ENCODE measurements around the gene ADRA2C.
"Not testable (repeated sequence)": the region's sequence is repeated elsewhere in the genome, so short reads cannot be mapped to it uniquely, and the experiment has no call there.

Gene ADRA2C

GRCh38 chr4:3811621-3812020 lies 45.4 kb downstream of the ADRA2C start:
- H3K9ac ChIP-seq = no peak overlapping the region
- peaks cover 0 to 4% (median 0%) of the 10 kb centered on the region in 11 experiments; a peak in 3 of 22 replicates for H3K27me3 ChIP-seq
- H4K20me1 ChIP-seq = peaks cover 0 to 24% (median 0%) of the 10 kb centered on the region in 11 experiments; a peak in 3 of 22 replicates
- H3K9me3 ChIP-seq (replicated peaks in 1 of 11) = no peaks in the 10 kb centered on the region
- no peak for TF ChIP-seq Cebpa-rat (IDR thresholded peaks at IDR 0.05)
- H3K4me1 ChIP-seq = no peaks in the 10 kb centered on the region
- no peak overlapping the region for H3K4me2 ChIP-seq
- H3K27ac ChIP-seq = no peak overlapping the region
- H3K36me3 ChIP-seq = no peaks in the 10 kb centered on the region
- H3K4me3 ChIP-seq = no peak overlapping the region

- Histone ChIP-seq H4K20me1 (peaks cover 0 to 24% (median 0%) of the 10 kb centered on the region in 11 experiments; a peak in 3 of 22 replicates), H3K4me1 (no peaks in the 10 kb centered on the region), H3K9me3 (replicated peaks in 1 of 11) (peaks cover 0 to 5% (median 0%) of the 10 kb centered on the region in 11 experiments; a peak in 1 of 22 replicates), H3K9ac (no peak overlapping the region), H3K4me2 (no peak overlapping the region), H3K4me3 (no peak overlapping the region), H3K36me3 (no peaks in the 10 kb centered on the region), H3K27ac (no peak overlapping the region), H3K27me3 (peaks cover 0 to 4% (median 0%) of the 10 kb centered on the region in 11 experiments; a peak in 3 of 22 replicates)
- no peak for TF ChIP-seq Cebpa-rat (IDR thresholded peaks at IDR 0.05)
Measured at GRCh38 chr4:3812211-3812934, 46.2 kb downstream of the ADRA2C start.

- no peak for TF ChIP-seq Cebpa-rat (IDR thresholded peaks at IDR 0.05)
- H3K4me3 ChIP-seq = no peak overlapping the region
- peaks cover 0 to 24% (median 0%) of the 10 kb centered on the region in 11 experiments; a peak in 3 of 22 replicates for H4K20me1 ChIP-seq
- H3K9me3 ChIP-seq (replicated peaks in 1 of 11) = peaks cover 0 to 9% (median 0%) of the 10 kb centered on the region in 11 experiments; a peak in 1 of 22 replicates
- H3K27ac ChIP-seq = no peak overlapping the region
- H3K36me3 ChIP-seq = no peaks in the 10 kb centered on the region
- no peak overlapping the region for H3K9ac ChIP-seq
- H3K27me3 ChIP-seq = no peaks in the 10 kb centered on the region
- no peaks in the 10 kb centered on the region for H3K4me1 ChIP-seq
- no peak overlapping the region for H3K4me2 ChIP-seq
Measured at GRCh38 chr4:3813151-3814052, 47.2 kb downstream of the ADRA2C start.

GRCh38 chr4:3814053-3814570 lies 47.9 kb downstream of the ADRA2C start:
- H3K9me3 ChIP-seq (replicated peaks in 1 of 11) = peaks cover 0 to 9% (median 0%) of the 10 kb centered on the region in 11 experiments; a peak in 1 of 22 replicates

GRCh38 chr4:3814838-3815237 lies 48.7 kb downstream of the ADRA2C start:
- H4K20me1 ChIP-seq = peaks cover 0 to 13% (median 0%) of the 10 kb centered on the region in 11 experiments; a peak in 3 of 22 replicates
- not testable (repeated sequence) for H3K27ac ChIP-seq; H3K9me3 ChIP-seq (replicated peaks in 1 of 11); H3K4me1 ChIP-seq; H3K4me3 ChIP-seq; H3K36me3 ChIP-seq; H3K4me2 ChIP-seq; H3K9ac ChIP-seq; H3K27me3 ChIP-seq

More at GRCh38 chr4:3814053-3814570, 47.9 kb downstream of the ADRA2C start:
- Histone ChIP-seq H3K4me2 (no peak overlapping the region), H3K4me3 (no peak overlapping the region), H3K36me3 (no peaks in the 10 kb centered on the region), H3K4me1 (no peaks in the 10 kb centered on the region), H3K9ac (no peak overlapping the region), H3K27me3 (no peaks in the 10 kb centered on the region), H4K20me1 (peaks cover 0 to 21% (median 0%) of the 10 kb centered on the region in 11 experiments; a peak in 3 of 22 replicates), H3K27ac (no peak overlapping the region)
- no peak for TF ChIP-seq Cebpa-rat (IDR thresholded peaks at IDR 0.05)

GRCh38 chr4:3816256-3816825 lies 50.2 kb downstream of the ADRA2C start:
- Histone ChIP-seq H3K27me3 (no peaks in the 10 kb centered on the region), H3K4me2 (no peak overlapping the region)
- TF ChIP-seq Cebpa-rat (IDR thresholded peaks at IDR 0.05) = no peak

GRCh38 chr4:3816983-3817960 lies 51.1 kb downstream of the ADRA2C start:
- H3K4me1 ChIP-seq = peaks cover 0 to 4% (median 0%) of the 10 kb centered on the region in 10 experiments; a peak in 2 of 20 replicates
- H4K20me1 ChIP-seq = peaks cover 0 to 9% (median 0%) of the 10 kb centered on the region in 11 experiments; a peak in 2 of 22 replicates
- H3K36me3 ChIP-seq = no peaks in the 10 kb centered on the region
- no peak overlapping the region for H3K9ac ChIP-seq
- no peaks in the 10 kb centered on the region for H3K27me3 ChIP-seq
- H3K9me3 ChIP-seq (replicated peaks in 1 of 11) = peaks cover 0 to 9% (median 0%) of the 10 kb centered on the region in 11 experiments; a peak in 1 of 22 replicates
- no peak overlapping the region for H3K4me2 ChIP-seq
- H3K4me3 ChIP-seq = no peak overlapping the region
- TF ChIP-seq Cebpa-rat (IDR thresholded peaks at IDR 0.05) = no peak
- H3K27ac ChIP-seq = no peak overlapping the region

More at GRCh38 chr4:3816256-3816825, 50.2 kb downstream of the ADRA2C start:
- H3K36me3 ChIP-seq = no peaks in the 10 kb centered on the region
- H3K9me3 ChIP-seq (replicated peaks in 1 of 11) = peaks cover 0 to 9% (median 0%) of the 10 kb centered on the region in 11 experiments; a peak in 1 of 22 replicates
- H3K4me1 ChIP-seq = no peaks in the 10 kb centered on the region
- H4K20me1 ChIP-seq = peaks cover 0 to 9% (median 0%) of the 10 kb centered on the region in 11 experiments; a peak in 3 of 22 replicates
- no peak overlapping the region for H3K9ac ChIP-seq
- H3K27ac ChIP-seq = no peak overlapping the region
- no peak overlapping the region for H3K4me3 ChIP-seq
